NCI-H82 treated with DMSO at 0.1 percent for 48 hours (cell line): ENCODE measurements around the gene EIF5B.
"Not testable (repeated sequence)": the region's sequence is repeated elsewhere in the genome, so short reads cannot be mapped to it uniquely, and the experiment has no call there.

Source experiments
- DNase-seq: peaks from one replicate; lab custom pipeline; 2025; ENCODE audit not compliant: unreplicated experiment; lab: John Stamatoyannopoulos, UW

Gene EIF5B, protein sequence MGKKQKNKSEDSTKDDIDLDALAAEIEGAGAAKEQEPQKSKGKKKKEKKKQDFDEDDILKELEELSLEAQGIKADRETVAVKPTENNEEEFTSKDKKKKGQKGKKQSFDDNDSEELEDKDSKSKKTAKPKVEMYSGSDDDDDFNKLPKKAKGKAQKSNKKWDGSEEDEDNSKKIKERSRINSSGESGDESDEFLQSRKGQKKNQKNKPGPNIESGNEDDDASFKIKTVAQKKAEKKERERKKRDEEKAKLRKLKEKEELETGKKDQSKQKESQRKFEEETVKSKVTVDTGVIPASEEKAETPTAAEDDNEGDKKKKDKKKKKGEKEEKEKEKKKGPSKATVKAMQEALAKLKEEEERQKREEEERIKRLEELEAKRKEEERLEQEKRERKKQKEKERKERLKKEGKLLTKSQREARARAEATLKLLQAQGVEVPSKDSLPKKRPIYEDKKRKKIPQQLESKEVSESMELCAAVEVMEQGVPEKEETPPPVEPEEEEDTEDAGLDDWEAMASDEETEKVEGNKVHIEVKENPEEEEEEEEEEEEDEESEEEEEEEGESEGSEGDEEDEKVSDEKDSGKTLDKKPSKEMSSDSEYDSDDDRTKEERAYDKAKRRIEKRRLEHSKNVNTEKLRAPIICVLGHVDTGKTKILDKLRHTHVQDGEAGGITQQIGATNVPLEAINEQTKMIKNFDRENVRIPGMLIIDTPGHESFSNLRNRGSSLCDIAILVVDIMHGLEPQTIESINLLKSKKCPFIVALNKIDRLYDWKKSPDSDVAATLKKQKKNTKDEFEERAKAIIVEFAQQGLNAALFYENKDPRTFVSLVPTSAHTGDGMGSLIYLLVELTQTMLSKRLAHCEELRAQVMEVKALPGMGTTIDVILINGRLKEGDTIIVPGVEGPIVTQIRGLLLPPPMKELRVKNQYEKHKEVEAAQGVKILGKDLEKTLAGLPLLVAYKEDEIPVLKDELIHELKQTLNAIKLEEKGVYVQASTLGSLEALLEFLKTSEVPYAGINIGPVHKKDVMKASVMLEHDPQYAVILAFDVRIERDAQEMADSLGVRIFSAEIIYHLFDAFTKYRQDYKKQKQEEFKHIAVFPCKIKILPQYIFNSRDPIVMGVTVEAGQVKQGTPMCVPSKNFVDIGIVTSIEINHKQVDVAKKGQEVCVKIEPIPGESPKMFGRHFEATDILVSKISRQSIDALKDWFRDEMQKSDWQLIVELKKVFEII

DNA sequence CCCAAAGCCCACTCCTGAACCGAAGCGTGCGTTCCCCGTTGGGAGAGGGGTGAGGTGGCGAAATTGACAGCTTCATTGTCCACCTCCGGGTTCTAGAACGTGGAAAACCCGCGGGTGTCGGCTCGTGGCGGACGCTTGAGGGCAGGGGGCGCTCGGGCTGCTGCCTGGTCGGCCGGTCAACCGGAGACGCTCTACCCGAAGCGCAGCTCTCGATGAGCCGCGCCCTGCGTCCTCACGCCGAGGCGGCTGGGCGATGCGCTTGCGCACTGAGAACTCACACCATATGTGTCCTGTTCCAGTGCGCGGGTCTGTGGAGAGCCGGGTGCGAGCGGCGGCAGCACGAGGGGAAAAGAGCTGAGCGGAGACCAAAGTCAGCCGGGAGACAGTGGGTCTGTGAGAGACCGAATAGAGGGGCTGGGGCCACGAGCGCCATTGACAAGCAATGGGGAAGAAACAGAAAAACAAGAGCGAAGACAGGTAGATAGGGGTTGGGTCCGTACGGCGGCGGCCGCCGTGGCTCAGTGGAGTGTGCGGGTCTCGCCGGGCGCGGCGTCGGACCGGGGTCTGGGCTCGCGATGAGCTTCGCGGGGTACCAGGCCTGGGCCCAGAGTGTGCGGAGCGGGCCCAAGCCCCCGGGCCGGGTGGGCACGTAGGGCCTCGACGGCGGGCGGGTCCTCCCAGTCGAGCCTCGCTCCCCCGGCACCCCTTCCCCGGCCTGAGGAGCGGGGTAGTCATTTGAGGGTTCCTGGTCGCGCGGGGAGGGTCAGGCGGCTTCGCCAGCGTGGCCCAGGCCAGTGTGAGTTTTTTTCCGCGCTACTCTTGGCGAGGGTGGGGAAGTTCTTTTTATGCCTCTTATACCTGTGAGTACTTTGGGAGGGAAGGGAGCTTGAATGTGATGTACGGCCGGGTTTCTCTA lies at the start of gene EIF5B:
EIF5B (plus strand) TSS at position 277 of the 916 bp plus-strand sequence; CDS start at position 443, 166 bp downstream.
- DNase-seq = peak; percentile 86

DNA sequence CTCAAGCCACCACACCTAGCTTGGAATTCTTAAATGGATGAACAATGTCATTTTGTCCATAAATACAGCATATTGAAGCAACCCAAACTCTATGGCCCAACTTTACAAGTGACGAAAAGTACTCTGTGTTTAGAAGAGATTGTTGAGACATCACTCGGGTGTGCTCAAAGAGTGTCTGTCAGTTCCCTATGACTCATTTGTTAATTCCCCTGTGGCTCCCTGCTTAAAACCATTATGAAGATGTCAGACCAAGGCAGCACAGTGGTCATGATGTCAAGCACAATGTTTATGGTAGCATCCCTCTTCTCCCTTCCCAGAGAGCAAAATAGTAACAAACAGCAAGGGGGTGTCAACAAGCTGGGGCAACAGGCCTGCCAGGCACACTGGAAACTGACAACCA lies 39.2 kb upstream of the EIF5B start:
- DNase-seq = no peak

DNA sequence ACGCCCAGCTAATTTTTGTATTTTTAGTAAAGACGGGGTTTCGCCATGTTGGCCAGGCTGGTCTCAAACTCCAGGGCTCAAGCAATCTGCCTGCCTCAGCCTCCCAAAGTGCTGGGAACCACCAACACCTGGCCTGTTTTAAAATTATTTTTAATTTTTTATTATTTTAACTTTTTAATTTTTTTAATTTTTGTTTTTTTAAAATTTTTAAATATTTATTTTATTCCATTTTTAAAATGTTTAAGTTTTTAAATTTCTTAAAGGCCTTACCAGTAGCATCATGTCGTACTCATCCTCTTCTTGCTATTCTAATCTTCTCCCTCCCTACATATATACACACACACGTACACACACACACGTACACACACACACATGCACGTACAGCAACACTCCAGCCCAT lies 37.6 kb upstream of the EIF5B start:
- no peak for DNase-seq

DNA sequence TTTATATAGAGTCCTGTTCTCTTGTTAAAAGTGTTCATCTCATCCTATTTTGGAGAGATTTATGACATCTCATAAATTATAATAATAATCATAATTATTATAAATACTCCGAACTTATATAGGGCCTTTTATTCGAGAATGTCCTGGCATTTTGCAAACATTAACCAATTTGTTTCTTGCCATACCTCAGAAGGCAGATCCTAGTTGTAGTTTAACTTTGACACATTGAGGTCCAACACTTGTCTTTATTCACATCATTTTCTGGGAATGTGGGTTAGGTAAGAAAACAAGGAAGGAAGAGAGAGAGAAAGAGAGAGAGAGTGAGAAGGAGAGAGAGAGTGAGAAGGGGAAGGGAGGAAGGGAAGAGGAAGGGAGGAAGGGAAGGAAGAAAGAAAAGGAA lies 36.1 kb upstream of the EIF5B start, which contains the start of gene LYG1:
LYG1 (minus strand) TSS at position 101 of the 400 bp plus-strand sequence. CDS start 5,527 bp downstream, outside the sequence.
- not testable (repeated sequence) for DNase-seq

DNA sequence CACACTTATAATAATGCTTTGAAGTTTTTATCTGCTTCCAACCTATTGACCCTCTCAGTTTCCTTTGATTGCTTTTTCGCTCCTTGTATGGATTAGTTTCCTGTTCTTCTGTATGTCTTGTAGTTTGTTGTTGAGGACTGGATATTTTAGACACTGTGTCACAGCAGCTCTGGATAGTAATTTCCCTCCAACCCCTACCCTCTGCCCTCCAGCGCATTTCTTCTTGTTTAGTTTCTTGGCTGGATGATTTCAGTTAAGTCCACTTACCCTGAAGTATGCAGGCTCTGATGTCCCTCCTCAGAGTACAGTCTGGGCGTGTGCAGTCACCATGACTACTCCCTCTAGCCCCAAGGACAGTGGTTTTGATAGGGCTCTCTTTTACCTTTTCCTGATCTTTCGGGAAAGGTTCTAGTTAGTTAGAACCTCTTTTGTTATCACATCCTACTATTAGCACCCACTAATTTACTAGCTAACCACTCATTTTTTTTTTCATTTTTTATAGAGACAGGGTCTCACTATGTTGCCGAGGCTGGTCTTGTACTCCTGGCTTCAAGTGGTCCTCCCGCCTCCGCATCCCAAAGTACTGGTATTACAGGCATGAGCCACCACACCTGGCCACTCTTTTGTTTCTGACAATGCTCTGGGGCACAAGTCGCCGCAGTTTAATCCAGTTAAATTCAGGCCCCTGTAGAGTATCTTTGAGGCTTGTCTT lies 19.9 kb upstream of the EIF5B start:
- no peak for DNase-seq

DNA sequence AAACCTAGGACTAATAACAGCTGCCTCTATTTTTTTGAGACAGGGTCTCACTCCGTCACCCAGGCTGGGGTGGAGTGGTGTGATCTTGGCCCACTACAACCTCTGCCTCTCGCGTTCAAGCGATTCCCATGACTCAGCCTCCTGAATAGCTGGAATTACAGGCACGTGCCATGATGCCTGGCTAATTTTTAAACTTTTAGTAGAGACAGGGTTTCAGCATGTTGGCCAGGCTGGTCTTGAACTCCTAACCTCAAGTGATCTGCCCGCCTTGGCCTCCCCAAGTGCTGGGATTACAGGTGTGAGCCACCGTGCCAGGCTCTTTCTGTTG lies 19.4 kb upstream of the EIF5B start:
- not testable (repeated sequence) for DNase-seq

DNA sequence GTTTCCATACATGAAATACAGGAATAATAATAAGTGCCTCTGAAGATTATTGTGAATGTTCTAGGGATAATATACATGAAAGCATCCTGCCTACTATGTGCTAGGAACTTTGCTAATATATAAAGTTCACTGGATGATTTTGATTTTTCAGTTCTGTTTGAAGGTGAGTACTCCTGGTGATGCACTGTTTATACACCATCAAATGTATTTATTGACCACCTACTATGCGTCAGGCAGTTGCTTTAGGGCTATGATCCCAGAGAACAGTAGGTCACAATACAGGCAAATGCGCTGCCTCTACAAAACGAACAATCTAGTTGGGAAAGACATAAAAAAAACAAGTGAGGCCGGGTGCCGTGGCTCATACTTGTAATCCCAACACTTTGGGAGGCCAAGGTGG lies 11.8 kb upstream of the EIF5B start:
- no peak for DNase-seq

DNA sequence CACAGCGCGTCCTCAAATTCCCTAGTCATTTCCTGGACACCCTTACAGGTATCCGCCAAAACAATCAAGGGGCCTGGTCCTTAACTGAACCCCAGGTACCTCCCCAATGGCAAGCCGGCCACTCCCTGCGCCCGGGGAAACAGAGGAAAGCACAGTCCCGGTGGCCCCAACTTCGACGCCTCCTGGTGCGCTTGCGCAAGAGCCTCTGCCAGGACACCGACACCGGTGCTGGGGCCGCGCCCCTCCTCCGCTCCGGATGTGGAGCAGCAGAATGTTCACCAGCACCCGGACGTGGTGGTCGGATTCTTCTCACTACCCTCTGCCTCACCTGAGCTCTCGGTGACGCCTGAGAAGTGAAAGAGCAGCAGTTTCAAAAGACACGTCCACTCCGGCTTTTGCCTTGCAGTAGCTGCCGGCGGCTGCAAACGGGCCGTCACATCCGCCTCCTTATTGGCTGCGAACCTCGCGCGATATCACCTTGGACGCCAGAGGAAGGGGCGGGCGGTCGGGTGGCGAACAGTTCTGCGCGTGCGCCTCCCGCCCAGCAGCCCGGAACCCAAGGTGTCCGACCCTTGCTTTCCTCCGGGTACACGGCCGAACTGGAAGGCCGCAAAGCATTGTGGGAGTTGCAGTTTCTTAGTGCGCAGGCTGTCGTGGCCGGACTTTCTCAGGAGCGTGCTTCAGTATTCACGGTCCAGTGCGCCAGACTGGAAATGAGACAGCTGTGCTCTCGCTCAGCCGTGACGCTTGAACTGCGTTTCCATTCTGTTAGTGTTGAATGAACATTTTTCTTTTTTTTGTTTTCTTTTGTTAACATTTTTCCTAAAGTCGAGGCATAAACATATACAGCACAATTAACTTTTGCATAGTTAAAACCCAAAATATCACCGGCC lies 1.0 kb upstream of the EIF5B start, which contains the start of gene TXNDC9:
TXNDC9 (minus strand) TSS at position 423 of the 893 bp plus-strand sequence. CDS start 3,123 bp downstream, outside the sequence.
- peak; percentile 97 for DNase-seq

DNA sequence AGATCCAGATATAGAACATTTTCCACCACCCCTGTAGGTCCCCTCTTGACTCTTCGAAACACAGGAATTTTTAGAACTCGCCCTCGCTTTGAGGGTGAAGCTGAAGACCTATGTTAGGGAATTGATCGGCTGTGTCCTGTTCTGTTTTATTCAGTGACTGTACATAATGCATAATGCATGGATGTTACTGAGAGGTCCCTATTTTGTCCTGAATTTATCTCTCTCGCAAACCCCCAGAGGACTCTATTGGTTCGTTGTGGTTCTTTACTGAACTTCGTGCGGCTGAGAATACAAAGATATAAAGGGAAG lies 431 bp upstream of the EIF5B start:
- DNase-seq = no peak

DNA sequence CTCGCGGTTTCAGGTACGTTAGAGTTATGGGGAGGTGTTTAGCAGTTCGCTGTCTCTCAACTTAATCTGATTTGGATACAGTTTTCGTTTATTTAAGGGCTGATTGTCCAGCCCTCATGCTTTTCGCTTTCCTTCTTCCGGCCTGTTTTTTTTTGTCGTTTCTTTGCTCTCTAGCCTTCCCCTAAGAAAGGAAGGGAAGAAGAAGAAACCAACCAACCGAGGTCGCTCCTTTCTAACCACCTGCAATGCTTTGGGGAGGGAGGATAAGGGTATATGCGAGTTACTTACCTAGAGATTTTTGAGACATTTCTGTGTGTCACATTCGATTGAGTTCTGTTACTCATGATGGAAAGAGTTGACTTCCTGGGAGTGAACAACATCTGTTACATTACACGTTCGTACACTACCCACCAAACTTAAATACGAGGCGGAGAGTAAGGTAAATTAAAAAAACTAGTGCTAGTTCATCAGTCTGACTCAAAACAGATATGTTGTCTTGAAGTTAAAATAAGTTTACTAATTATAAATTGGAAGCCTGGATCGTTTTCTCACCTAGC lies 918 bp downstream of the EIF5B start:
- no peak for DNase-seq

DNA sequence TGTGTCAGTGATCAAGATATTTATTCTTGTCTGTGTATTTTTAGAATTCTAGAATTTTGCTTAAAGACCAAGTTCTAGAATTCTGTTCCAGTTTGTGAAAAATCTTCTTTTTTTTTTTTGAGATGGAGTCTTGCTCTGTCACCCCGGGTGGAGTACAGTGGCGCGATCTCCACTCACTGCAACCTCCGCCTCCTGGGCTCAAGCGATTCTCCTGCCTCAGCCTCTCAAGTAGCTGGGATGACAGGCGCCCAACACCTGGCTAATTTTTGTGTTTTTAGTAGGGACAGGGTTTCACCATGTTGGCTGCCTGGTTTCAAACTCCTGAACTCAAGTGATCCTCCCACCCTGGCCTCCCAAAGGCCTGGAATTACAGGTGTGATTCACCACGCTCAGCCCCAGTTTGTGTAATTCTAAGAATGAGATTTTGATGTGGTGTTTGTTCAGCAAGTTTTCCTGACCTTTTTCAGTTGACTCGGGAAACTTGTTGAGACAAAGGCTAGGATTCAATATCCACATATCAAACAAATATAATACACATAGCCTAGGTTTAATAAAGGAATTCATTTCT lies 3.6 kb downstream of the EIF5B start:
- no peak for DNase-seq

DNA sequence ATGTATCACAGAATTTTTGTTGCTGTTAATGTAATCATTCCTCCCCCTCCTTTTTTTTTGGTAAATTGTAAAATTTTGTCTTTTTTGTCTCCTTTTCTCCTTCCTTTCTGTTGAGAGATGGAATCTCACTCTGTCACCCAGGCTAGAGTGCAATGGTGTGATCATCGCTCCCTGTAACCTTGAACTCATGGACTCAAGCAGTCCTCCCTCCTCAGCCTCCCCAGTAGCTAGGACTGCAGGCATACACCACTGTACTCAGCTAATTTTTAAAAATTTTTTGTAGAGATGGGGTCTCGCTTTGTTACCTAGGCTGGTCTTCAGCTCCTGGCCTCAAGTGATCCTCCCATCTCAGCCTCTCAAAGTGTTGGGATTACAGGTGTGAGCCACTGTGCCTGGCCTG lies 5.3 kb downstream of the EIF5B start:
- DNase-seq = no peak

DNA sequence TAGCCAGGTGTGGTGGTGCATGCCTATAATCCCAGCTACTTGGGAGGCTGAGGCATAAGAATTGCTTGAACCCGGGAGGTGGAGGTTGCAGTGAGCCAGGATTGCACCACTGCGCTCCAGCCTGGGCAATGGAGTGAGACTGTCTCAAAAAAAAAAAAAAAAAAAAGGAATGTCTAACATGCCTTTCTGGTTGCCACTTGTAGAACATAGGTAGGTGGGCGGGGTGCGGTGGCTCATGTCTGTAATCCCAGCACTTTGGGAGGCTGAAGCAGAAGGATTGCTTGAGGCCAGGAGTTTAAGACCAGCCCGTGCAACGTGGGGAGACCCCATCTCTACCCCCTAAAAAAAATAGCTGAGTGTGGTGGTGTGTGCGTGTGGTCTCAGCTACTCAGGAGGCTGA lies 8.3 kb downstream of the EIF5B start:
- DNase-seq = not testable (repeated sequence)

DNA sequence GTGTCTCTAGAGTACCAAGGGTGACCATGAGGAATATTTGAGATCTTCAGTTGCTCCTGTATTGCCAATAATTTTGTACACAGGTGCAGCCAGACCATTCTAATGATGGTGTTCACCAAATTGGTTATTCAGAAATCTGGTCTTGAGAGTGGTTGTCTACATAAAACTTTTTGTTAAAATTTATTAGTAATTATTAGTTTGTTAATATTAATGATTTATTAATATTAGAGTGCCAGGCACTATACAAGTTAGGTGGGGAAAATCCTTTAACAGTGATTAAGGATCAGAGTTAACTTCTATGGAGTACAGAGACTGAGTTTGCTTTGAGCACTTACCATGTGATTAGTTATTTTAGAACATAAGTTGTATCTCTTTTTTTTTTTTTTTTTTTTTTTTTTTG lies 9.0 kb downstream of the EIF5B start:
- DNase-seq = no peak

DNA sequence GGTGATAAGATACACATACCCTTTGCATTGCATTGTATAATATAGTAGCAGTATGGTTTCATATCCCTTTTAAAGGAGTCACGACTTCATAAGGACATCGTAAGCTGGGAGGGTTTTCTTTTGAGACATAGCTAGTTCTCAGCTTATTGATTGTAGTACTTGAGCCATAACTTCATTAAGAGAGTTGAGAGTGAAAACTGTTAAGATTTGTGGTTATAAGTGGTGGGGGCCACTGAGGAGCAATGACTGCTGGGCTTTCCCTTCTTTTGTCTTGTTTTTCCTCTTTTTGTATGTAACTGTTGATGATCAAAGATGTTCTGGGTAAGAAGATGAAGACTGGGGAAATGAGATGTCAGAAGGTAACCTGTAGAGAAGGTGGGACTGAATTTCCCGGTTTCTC lies 11.0 kb downstream of the EIF5B start:
- DNase-seq = no peak

DNA sequence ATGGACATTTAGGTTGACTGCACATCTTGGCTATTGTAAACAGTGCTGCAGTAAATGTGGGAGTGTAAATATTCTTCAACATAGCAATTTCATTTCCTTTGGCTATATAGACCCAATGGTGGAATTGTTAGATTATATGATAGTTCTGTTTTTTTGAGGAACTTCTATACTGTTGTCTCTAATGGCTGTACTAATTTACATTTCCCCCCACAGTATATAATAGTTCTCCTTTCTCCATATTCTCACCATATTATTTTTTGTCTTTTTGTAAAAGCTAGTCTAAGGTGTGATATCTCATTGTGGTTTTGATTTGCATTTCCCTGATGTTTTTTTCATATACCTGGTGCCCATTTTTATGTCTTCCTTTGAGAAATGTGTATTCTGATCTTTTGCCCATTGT lies 13.0 kb downstream of the EIF5B start:
- no peak for DNase-seq

DNA sequence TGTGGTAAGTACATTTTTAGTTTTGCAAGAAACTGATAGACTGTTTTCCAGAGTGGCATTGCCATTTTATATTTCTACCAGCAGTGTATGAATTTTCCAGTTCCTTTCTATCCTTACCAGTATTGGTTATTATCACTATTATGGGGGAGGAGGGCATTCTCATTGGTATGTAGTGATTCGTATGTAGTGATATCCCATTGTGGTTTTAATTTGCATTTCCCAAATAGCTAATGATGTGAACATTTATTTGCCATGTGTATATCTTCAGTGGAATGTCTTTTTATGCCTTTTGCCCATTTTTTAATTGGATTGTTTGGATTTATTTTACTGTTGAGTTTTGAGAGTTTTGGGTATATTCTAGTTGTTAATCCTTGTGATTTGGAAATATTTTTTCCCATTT lies 16.9 kb downstream of the EIF5B start:
- DNase-seq = no peak

DNA sequence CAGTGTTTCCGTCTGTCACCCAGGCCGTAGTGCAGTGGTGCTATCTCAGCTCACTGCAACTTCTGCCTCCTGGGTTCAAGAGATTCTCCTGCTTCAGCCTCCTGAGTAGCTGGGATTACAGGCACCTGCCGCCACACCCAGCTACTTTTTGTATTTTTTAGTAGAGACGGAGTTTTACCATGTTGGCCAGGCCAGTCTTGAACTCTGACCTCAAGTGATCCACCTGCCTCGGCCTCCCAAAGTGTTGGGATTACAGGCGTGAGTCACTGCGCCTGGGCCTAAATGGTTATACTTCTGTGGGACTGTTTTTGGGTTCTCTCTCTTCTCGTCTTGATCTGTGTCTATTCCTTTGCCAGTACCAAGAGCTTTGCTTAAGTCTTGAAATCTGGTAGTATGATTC lies 17.6 kb downstream of the EIF5B start:
- DNase-seq = not testable (repeated sequence)
